ENCODE data around the gene LAMTOR5. TPM values are rescaled to one million over a fixed set of nuclear protein-coding genes. Genes with fewer than 3 reads are reported as not detected.
"Not testable (repeated sequence)": the region's sequence is repeated elsewhere in the genome, so short reads cannot be mapped to it uniquely, and the experiment has no call there.

The LAMTOR5 gene
- total RNA-seq, 1 experiment from 2014 or later: 141 TPM

- not testable (repeated sequence) for H3K36me3 ChIP-seq; H3K4me1 ChIP-seq; H3K27ac ChIP-seq; H3K9me3 ChIP-seq (replicated peaks); DNase-seq; H3K4me3 ChIP-seq; H3K27me3 ChIP-seq
These were observed 5.6 kb upstream of the LAMTOR5 start for GRCh38 chr1:110413045-110413444.

GRCh38 chr1:110412576-110412975, 5.1 kb upstream of the LAMTOR5 start:
- DNase-seq: peak; percentile 50 to 76

GRCh38 chr1:110411173-110411735, 3.8 kb upstream of the LAMTOR5 start:
- Histone ChIP-seq H3K9me3 (replicated peaks) (no peaks in the 10 kb centered on the region), H3K36me3 (no peaks in the 10 kb centered on the region), H3K27ac (no peak overlapping the region), H3K4me1 (no peaks in the 10 kb centered on the region), H3K27me3 (no peaks in the 10 kb centered on the region), H3K4me3 (no peak overlapping the region)
- no peak for DNase-seq

More at GRCh38 chr1:110412576-110412975, 5.1 kb upstream of the LAMTOR5 start:
- Histone ChIP-seq H3K9me3 (replicated peaks) (no peaks in the 10 kb centered on the region), H3K27me3 (no peaks in the 10 kb centered on the region), H3K36me3 (no peaks in the 10 kb centered on the region), H3K27ac (no peak overlapping the region), H3K4me3 (no peak overlapping the region), H3K4me1 (no peaks in the 10 kb centered on the region)

GRCh38 chr1:110409316-110409715, 1.8 kb upstream of the LAMTOR5 start:
- Histone ChIP-seq H3K36me3 (peaks cover 12% of the 10 kb centered on the region), H3K4me3 (no peak overlapping the region), H3K4me1 (no peaks in the 10 kb centered on the region), H3K27me3 (no peaks in the 10 kb centered on the region), H3K27ac (no peak overlapping the region), H3K9me3 (replicated peaks) (no peaks in the 10 kb centered on the region)
- DNase-seq: no peak

- Histone ChIP-seq H3K27me3 (no peaks in the 10 kb centered on the region), H3K4me1 (no peaks in the 10 kb centered on the region), H3K4me3 (peak overlapping the region; percentile 88), H3K9me3 (replicated peaks) (no peaks in the 10 kb centered on the region), H3K36me3 (peaks cover 21% of the 10 kb centered on the region), H3K27ac (no peak overlapping the region)
- no peak for DNase-seq
These were observed 994 bp upstream of the LAMTOR5 start for GRCh38 chr1:110408488-110408887.

- not testable (repeated sequence) for H3K27ac ChIP-seq; DNase-seq; H3K9me3 ChIP-seq (replicated peaks); H3K4me1 ChIP-seq; H3K27me3 ChIP-seq
- Histone ChIP-seq H3K36me3 (peaks cover 41% of the 10 kb centered on the region), H3K4me3 (peak overlapping the region; percentile 88)
These were observed 1.1 kb downstream of the LAMTOR5 start for GRCh38 chr1:110406407-110406806.

- no peak overlapping the region for H3K27ac ChIP-seq
- DNase-seq: no peak
- H3K4me1 ChIP-seq: no peaks in the 10 kb centered on the region
These were observed 3.1 kb downstream of the LAMTOR5 start for GRCh38 chr1:110404401-110404800.

GRCh38 chr1:110403805-110404204, 3.7 kb downstream of the LAMTOR5 start:
- no peak overlapping the region for H3K4me3 ChIP-seq

More at GRCh38 chr1:110404401-110404800, 3.1 kb downstream of the LAMTOR5 start:
- Histone ChIP-seq H3K27me3 (no peaks in the 10 kb centered on the region), H3K9me3 (replicated peaks) (no peaks in the 10 kb centered on the region), H3K4me3 (no peak overlapping the region), H3K36me3 (peaks cover 54% of the 10 kb centered on the region)

GRCh38 chr1:110396259-110396958, 11.1 kb downstream of the LAMTOR5 start:
- H3K36me3 ChIP-seq: peaks cover 19% of the 10 kb centered on the region
- DNase-seq, H3K27me3 ChIP-seq: not testable (repeated sequence)

More at GRCh38 chr1:110403805-110404204, 3.7 kb downstream of the LAMTOR5 start:
- H3K27ac ChIP-seq: no peak overlapping the region
- H3K27me3 ChIP-seq: no peaks in the 10 kb centered on the region
- DNase-seq: no peak
- H3K36me3 ChIP-seq: peaks cover 54% of the 10 kb centered on the region
- no peaks in the 10 kb centered on the region for H3K9me3 ChIP-seq (replicated peaks)
- H3K4me1 ChIP-seq: no peaks in the 10 kb centered on the region

GRCh38 chr1:110394493-110394820, 13.0 kb downstream of the LAMTOR5 start:
- Histone ChIP-seq H3K27me3 (no peaks in the 10 kb centered on the region), H3K4me1 (peaks cover 10% of the 10 kb centered on the region; the same call in 1 of the 2 replicates), H3K9me3 (replicated peaks) (no peaks in the 10 kb centered on the region), H3K36me3 (peaks cover 6% of the 10 kb centered on the region; the same call in 1 of the 2 replicates), H3K27ac (no peak overlapping the region), H3K4me3 (no peak overlapping the region)
- no peak for DNase-seq

More at GRCh38 chr1:110396259-110396958, 11.1 kb downstream of the LAMTOR5 start:
- not testable (repeated sequence) for H3K9me3 ChIP-seq (replicated peaks); H3K4me3 ChIP-seq; H3K27ac ChIP-seq; H3K4me1 ChIP-seq

- Histone ChIP-seq H3K4me1 (peaks cover 10% of the 10 kb centered on the region; the same call in 1 of the 2 replicates), H3K27ac (no peak overlapping the region), H3K36me3 (peaks cover 6% of the 10 kb centered on the region; the same call in 1 of the 2 replicates), H3K9me3 (replicated peaks) (no peaks in the 10 kb centered on the region), H3K4me3 (no peak overlapping the region), H3K27me3 (no peaks in the 10 kb centered on the region)
- no peak for DNase-seq
These were observed 13.6 kb downstream of the LAMTOR5 start for GRCh38 chr1:110393691-110394492.

- no peak for DNase-seq
- peaks cover 5% of the 10 kb centered on the region; the same call in 1 of the 2 replicates for H3K36me3 ChIP-seq
- no peak overlapping the region for H3K27ac ChIP-seq
- peaks cover 10% of the 10 kb centered on the region; the same call in 1 of the 2 replicates for H3K4me1 ChIP-seq
- no peaks in the 10 kb centered on the region for H3K9me3 ChIP-seq (replicated peaks)
- H3K27me3 ChIP-seq: no peaks in the 10 kb centered on the region
- H3K4me3 ChIP-seq: no peak overlapping the region
These were observed 14.2 kb downstream of the LAMTOR5 start for GRCh38 chr1:110393286-110393685.

GRCh38 chr1:110390692-110391245, 16.7 kb downstream of the LAMTOR5 start, which contains the start of gene SLC16A4:
SLC16A4 (minus strand) TSS chr1:110391026; CDS start chr1:110389323, 1,703 bp downstream.
- Histone ChIP-seq H3K27ac (peak within 1 kb of the TSS; percentile 16; the same call in 1 of the 2 replicates), H3K4me3 (peak within 1 kb of the TSS; percentile 39), H3K36me3 (peaks cover 4% of the 10 kb centered on the region; the same call in 1 of the 2 replicates), H3K9me3 (replicated peaks) (no peaks in the 10 kb centered on the region), H3K27me3 (no peaks in the 10 kb centered on the region), H3K4me1 (peaks cover 10% of the 10 kb centered on the region; the same call in 1 of the 2 replicates)
- peak; percentile 57 to 77 for DNase-seq

GRCh38 chr1:110390096-110390495, 17.4 kb downstream of the LAMTOR5 start:
- DNase-seq: peak; percentile 5 to 13
- Histone ChIP-seq H3K4me1 (peaks cover 10% of the 10 kb centered on the region; the same call in 1 of the 2 replicates), H3K4me3 (peak overlapping the region; percentile 39), H3K27me3 (no peaks in the 10 kb centered on the region), H3K27ac (peak overlapping the region; percentile 16; the same call in 1 of the 2 replicates), H3K9me3 (replicated peaks) (no peaks in the 10 kb centered on the region), H3K36me3 (peaks cover 2% of the 10 kb centered on the region; the same call in 1 of the 2 replicates)
